Hematopoietic multipotent progenitor cell treated with erythropoietin and hydrocortisone succinate and interleukin-3 and kit ligand, for 8 days (in vitro differentiated cells): ENCODE data around the gene SLC22A6.
A peak's percentile ranks its signal among the peaks of the same experiment; 100 is the strongest.

Experiments used
- DNase-seq: peaks from one replicate; pipeline ENCODE4 v3.0.0-alpha.2; 2015

The SLC22A6 gene

GRCh38 chr11:62984451-62984991 lies at the start of gene SLC22A6:
SLC22A6 (minus strand) TSS chr11:62984967; CDS start chr11:62984690, 277 bp downstream.
- no peak for DNase-seq

GRCh38 chr11:63032457-63032856 lies 47.7 kb upstream of the SLC22A6 start:
- no peak for DNase-seq

- peak; percentile 72 for DNase-seq
These were observed 39.3 kb upstream of the SLC22A6 start for GRCh38 chr11:63023841-63024648.

GRCh38 chr11:63023222-63023814 lies 38.6 kb upstream of the SLC22A6 start:
- no peak for DNase-seq

- DNase-seq: no peak
These were observed 37.7 kb upstream of the SLC22A6 start for GRCh38 chr11:63022441-63022840.

GRCh38 chr11:63020671-63021291 lies 36.0 kb upstream of the SLC22A6 start:
- peak; percentile 11 for DNase-seq

- no peak for DNase-seq
These were observed 34.7 kb upstream of the SLC22A6 start for GRCh38 chr11:63019506-63019905.

- no peak for DNase-seq
These were observed 32.7 kb upstream of the SLC22A6 start for GRCh38 chr11:63017306-63017974.

- DNase-seq: no peak
These were observed 30.9 kb upstream of the SLC22A6 start, which contains the start of gene SLC22A8 for GRCh38 chr11:63015521-63016215. SLC22A8 (minus strand) TSS chr11:63015841; CDS start chr11:63014958, 883 bp downstream.

- no peak for DNase-seq
These were observed 29.8 kb upstream of the SLC22A6 start for GRCh38 chr11:63014408-63015055.

- DNase-seq: no peak
These were observed 28.1 kb upstream of the SLC22A6 start for GRCh38 chr11:63012839-63013238.

GRCh38 chr11:63012430-63012829 lies 27.7 kb upstream of the SLC22A6 start:
- no peak for DNase-seq

- no peak for DNase-seq
These were observed 26.2 kb upstream of the SLC22A6 start for GRCh38 chr11:63010934-63011439.

GRCh38 chr11:63007920-63008319 lies 23.2 kb upstream of the SLC22A6 start:
- no peak for DNase-seq

GRCh38 chr11:63001456-63001855 lies 16.7 kb upstream of the SLC22A6 start:
- DNase-seq: no peak

- DNase-seq: no peak
These were observed 14.9 kb upstream of the SLC22A6 start for GRCh38 chr11:62999649-63000048.

- DNase-seq: no peak
These were observed 14.4 kb upstream of the SLC22A6 start for GRCh38 chr11:62999156-62999555.

- no peak for DNase-seq
These were observed 11.5 kb upstream of the SLC22A6 start for GRCh38 chr11:62996271-62996670.

GRCh38 chr11:62994775-62995174 lies 10.0 kb upstream of the SLC22A6 start:
- DNase-seq: no peak

GRCh38 chr11:62988276-62988675 lies 3.5 kb upstream of the SLC22A6 start:
- no peak for DNase-seq

- DNase-seq: no peak
These were observed 429 bp upstream of the SLC22A6 start for GRCh38 chr11:62985041-62985750.
